ENCODE measurements around the gene VWA3B. TPM values are rescaled to one million over a fixed set of nuclear protein-coding genes. Genes with fewer than 3 reads are reported as not detected.

VWA3B gene
- total RNA-seq, 2 donors from 2014 or later = 0.78 TPM; not detected in 1

DNA sequence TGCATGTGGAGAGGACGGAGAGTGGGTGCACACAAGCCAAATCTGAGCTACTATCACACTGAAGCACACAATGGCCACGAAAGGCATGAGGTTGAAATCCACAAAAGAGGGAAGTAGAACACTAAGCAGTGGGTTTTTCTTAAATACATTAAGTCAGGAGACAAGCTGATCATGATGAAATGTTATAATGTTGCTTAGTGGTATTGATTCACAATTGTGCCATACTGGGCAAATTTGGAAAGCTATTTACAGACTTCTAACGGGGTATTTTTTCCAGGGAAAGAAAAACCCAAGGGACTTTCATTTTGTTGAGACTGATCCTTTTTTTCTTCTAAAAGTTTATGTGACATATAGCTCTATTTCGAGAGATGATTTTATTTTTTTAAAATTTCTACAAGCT, 158.5 kb downstream of the VWA3B start:
- WGBS, 2 donors = 63 to 64% methylated on average over 4 of the region's 4 CpGs
- Histone ChIP-seq H3K9me3 (no peaks in the 10 kb centered on the region), H3K36me3 (replicated peaks in 1 of 2; ENCODE audit: insufficient read depth in 1 of 2, low read depth in 2 of 2) (no peaks in the 10 kb centered on the region), H3K4me1 (no peaks in the 10 kb centered on the region), H3K27me3 (no peaks in the 10 kb centered on the region), H3K27ac (no peak overlapping the region), H3K4me3 (no peak overlapping the region)
- intact Hi-C loops (cut with DNase I) = no loop called here
- DNase-seq = no peak
- no peak for ATAC-seq
- TF ChIP-seq POLR2A (IDR thresholded peaks at IDR 0.05) = no peak
- TF ChIP-seq, protein P1, sequence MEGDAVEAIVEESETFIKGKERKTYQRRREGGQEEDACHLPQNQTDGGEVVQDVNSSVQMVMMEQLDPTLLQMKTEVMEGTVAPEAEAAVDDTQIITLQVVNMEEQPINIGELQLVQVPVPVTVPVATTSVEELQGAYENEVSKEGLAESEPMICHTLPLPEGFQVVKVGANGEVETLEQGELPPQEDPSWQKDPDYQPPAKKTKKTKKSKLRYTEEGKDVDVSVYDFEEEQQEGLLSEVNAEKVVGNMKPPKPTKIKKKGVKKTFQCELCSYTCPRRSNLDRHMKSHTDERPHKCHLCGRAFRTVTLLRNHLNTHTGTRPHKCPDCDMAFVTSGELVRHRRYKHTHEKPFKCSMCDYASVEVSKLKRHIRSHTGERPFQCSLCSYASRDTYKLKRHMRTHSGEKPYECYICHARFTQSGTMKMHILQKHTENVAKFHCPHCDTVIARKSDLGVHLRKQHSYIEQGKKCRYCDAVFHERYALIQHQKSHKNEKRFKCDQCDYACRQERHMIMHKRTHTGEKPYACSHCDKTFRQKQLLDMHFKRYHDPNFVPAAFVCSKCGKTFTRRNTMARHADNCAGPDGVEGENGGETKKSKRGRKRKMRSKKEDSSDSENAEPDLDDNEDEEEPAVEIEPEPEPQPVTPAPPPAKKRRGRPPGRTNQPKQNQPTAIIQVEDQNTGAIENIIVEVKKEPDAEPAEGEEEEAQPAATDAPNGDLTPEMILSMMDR (IDR thresholded peaks at IDR 0.05) = no peak

DNA sequence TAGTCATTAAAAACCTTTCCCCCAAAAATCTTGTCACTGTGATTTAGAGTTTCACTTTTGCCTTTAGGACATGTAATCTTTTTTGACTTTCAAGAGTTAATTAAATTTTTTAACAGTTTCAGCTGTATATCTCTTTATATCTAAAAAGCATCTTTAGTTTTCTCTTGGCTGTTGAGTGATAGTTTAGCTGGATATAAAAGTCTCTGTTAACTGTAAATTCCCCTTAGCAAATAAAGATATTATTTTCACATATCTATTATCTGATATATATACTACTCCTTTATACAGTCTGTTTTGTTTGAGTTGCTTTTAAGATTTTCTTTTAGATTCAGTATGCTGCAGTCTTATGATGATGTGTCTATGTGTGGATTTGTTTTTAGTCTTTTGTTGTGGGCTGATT, 160.4 kb downstream of the VWA3B start:
- DNase-seq (no peak), ATAC-seq (no peak)
- H3K4me3 ChIP-seq = no peak overlapping the region
- no peaks in the 10 kb centered on the region for H3K4me1 ChIP-seq
- TF ChIP-seq, protein P1 (IDR thresholded peaks at IDR 0.05) = no peak
- no peak for TF ChIP-seq POLR2A (IDR thresholded peaks at IDR 0.05)
- no peaks in the 10 kb centered on the region for H3K36me3 ChIP-seq (replicated peaks in 1 of 2; ENCODE audit: insufficient read depth in 1 of 2, low read depth in 2 of 2)
- no peaks in the 10 kb centered on the region for H3K9me3 ChIP-seq
- no peaks in the 10 kb centered on the region for H3K27me3 ChIP-seq
- no peak overlapping the region for H3K27ac ChIP-seq
- intact Hi-C loops (cut with DNase I) = no loop called here

DNA sequence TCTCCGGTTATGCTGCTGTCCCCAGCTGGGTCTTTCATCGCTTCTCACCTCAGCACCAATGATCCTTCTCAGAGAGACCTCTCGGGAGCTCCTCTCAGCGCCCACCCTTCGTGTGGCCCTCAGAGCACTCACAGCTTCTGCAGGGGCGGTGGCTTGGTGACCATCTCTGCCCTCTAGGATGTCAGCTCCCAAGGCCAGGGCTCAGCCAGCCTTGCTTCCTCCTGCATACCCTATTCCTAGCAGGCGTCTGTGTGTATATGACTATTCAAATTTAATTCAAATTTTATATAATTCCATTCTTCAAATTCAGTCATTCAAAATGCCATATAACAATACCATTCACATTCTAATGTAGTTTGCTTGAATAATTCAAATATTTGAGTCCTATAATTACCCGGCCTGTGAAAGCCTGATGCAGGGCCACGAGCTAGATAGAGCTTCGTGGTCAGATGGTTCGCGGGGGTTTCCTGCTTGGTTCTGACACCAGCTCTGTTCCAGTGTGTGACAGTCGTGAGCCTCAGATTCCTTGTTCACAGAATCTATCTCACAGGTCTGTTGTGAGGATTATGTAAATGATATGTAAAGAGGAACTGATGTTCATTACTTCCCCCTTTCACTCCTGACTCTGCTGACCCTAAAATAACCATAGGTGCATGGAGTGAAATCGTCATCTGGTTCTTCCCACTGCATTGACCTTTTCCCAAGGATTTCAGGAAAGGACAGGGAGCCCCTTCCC, 165.2 kb downstream of the VWA3B start:
- 84% methylated on average over 14 of the region's 14 CpGs for WGBS, 2 donors
- H3K36me3 ChIP-seq (replicated peaks in 1 of 2; ENCODE audit: insufficient read depth in 1 of 2, low read depth in 2 of 2) = no peaks in the 10 kb centered on the region
- no peak overlapping the region for H3K4me3 ChIP-seq
- no peaks in the 10 kb centered on the region for H3K4me1 ChIP-seq
- no peaks in the 10 kb centered on the region for H3K27me3 ChIP-seq
- TF ChIP-seq, protein P1 (IDR thresholded peaks at IDR 0.05) = no peak
- TF ChIP-seq POLR2A (IDR thresholded peaks at IDR 0.05) = no peak
- intact Hi-C loops (cut with DNase I) = no loop called here
- DNase-seq (no peak), ATAC-seq (no peak)
- H3K27ac ChIP-seq = no peak overlapping the region
- H3K9me3 ChIP-seq = no peaks in the 10 kb centered on the region

DNA sequence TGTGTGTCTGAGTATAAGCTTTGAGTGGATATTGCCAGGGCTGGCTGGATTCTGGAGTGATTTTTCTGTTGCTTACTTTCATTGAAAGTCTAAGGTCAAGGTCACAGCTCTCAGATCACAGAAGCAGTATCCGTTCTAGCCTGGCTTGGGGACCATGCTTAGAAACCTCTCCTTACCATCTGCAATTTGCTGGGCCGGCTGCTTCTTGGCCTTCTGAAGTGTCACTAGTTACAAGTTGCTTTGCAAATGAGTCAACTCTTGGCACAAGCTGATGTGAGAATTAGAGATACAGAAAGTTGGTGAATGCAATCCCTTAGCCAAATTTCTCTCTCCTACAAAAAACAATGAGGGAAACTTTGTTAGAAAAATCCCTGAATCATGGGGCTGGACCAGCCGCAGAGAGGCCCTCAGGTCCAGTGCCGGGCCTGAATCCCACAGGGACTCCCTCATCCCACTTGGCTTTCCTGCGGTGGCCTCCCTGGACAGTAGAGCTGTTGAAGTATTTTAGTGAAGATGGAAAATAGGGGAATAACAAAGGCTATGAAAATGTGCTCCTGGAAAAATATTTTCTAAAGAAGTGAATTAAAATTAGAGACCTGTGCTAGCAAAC, 166.6 kb downstream of the VWA3B start:
- WGBS, 2 donors = 67% methylated on average over 5 of the region's 5 CpGs
- intact Hi-C loops (cut with DNase I) = no loop called here
- no peaks in the 10 kb centered on the region for H3K36me3 ChIP-seq (replicated peaks in 1 of 2; ENCODE audit: insufficient read depth in 1 of 2, low read depth in 2 of 2)
- H3K4me3 ChIP-seq = no peak overlapping the region
- no peaks in the 10 kb centered on the region for H3K27me3 ChIP-seq
- no peaks in the 10 kb centered on the region for H3K9me3 ChIP-seq
- H3K4me1 ChIP-seq = no peaks in the 10 kb centered on the region
- ATAC-seq = no peak
- TF ChIP-seq, protein P1 (IDR thresholded peaks at IDR 0.05) = no peak
- TF ChIP-seq POLR2A (IDR thresholded peaks at IDR 0.05) = no peak
- no peak overlapping the region for H3K27ac ChIP-seq
- DNase-seq = peak in 1 of 4 donors; percentile 7

Data from body of pancreas (tissue), 4 donors.